Measurements from ENCODE around the gene KRTAP10-5.

KRTAP10-5 gene

DNA sequence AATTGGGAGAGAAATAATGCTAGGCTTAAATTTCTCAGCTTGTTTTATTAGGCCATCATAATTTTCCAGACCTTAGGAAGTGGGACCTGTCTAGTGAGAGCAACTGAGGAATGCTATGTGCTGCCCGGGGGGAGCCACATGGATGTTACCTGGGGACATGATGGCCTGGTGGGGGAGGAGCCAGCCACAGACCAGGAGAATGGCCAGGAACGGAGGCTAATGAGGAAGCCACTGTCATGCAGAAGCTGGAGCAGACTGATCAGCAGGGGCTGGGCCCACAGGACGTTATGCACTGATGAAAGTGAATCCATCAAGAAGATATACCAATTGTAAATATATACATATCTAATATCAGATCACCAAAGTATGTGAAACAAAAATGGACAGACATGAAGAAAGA, 35.8 kb downstream of the KRTAP10-5 start:
- DNase-seq: no peak

DNA sequence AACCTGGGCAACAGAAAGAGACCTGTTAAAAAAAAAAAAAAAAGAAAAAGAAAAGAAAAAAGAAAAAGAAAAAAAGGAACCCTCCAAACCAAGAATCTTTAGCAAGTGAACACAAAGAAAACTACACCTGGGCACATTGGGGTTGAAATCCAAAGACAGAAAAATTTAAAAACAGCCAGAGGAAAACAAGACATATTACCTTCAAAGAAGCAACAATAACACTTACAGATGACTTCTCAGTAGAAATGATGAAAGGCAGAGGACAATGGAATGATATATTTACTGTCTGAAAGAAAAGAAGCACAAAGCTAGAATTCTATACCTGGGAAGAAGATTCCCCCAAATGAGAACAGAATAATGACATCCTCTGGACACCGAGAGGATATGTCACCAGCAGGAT, 37.7 kb downstream of the KRTAP10-5 start:
- DNase-seq: no peak

DNA sequence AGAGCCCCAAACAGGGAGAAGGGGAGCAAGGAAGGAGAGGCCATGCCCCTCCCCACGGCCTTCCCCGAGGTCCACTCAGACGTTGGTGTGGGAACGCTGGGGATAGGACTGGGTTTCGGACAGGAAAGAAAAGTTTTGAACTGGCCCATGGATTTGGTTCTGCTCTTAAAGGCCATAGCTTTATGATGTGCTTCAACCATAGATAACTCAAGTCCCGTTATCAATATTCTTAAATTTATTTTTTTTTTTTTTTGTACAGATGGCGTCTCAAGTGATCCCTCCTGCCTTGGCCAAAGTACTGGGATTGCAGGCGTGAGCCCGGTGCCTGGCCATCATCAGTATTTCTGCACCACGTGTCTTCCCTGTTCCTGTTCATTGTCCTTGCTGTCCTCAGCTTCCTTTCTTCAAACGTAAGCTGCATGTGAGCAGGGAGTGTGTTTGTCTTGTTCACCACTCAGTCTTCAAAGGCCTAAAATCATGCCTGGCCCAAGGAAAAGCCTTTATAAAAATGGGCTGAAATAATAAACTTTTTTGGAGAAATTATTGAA, 39.6 kb downstream of the KRTAP10-5 start:
- no peak for DNase-seq

DNA sequence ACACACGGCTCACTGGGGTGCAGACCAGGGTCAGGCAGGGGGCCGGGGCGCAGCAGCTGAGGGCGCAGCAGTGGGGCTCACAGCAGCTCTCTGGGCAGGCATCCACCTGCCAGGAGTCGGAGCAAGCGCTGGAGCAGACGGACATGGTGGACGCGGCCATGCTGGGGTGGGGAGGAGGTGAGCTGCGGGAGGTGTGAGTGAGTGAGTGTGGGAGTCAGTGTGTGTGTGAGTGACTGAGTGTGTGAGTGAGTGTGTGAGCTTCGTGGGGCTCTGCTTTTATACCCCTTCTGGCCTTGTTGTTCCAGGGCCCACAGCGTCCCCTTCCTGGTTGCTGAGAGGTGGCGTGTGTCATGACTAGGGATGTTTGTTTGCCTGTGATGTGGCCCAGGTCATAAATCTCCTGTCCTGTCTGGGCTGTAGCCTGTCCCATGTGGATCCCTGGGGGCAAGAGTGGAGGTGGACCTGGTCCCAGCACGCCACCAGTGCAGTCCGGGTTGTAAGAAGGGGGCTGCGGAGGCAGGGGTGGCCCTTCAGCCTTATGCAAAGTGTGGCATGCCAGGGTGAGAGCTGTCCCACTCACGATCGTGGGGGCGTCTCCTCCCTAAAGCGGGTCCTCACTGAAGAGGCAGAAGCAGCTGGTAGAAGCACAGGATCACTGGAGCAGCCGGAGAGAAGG, 40.3 kb downstream of the KRTAP10-5 start, which contains the start of gene KRTAP10-1:
Gene KRTAP10-1 (minus strand): TSS at position 205 of the 676 bp plus-strand sequence. CDS start 45 bp downstream, at position 160.
- no peak for DNase-seq

DNA sequence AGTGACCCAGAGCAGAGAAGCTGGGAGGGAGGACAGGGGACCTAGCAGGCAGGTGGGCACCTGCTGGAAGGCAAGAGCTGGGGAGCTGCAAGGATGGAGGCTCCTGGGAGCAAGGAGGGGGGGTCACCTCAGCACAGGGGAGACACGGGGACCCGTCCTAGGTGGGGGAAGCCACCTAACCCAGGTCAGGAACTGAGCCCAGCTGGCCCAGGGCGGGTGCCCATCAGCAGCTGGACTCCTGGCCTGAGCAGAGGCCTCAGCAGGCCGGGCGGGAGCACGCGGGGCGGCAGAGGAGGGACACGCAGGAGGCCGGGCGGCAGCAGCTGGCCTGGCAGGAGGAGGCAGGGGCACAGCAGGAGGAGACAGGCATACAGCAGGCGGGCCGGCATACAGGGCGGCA, 41.4 kb downstream of the KRTAP10-5 start:
- DNase-seq: no peak

DNA sequence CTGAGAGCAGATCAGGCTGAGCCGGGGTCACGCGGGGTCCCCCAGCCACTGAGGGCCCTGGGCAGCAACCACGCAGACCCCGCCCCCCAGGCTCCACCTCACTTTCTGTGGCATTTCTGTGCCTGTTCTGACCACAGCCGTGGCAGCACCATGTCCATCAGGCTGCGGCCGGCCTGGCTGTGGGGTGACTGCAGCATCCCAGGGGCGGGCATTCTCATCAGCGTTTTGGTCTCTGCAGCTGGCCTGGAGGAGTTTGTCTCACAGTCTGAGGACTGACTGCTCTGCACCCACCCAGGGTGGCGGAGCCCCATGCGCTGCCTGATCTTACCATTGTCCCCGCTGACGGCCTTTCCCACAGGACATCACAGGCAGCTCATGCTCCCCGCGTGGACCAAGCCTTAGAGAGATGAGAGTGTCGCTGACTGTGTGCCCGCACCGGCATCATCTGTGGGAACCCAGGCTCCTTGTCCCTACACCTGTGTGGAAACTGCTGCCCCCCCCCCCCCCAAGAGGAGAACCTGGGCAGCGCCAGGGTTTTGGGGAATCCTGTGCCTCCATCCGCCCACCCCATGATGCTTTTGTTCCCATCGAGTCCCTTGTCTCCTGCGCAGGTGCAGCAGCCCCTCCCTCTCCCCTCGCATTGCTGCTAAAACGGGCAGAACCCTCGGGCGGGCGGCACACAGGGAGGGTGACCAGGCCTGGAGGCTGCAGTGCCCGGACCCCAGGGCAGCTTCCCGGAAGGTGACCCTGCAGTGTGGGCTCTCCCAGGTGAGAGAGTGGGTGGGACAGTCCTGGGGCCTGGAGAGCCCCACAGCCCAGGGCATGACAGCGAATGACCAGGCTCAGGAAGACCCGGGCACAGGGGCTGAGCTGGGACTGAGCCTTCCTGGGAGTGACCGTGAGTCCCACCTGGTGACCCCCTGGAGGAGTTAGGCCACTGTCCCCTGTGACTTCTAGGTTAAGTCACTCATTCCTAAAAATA, 42.2 kb downstream of the KRTAP10-5 start:
- no peak for DNase-seq

DNA sequence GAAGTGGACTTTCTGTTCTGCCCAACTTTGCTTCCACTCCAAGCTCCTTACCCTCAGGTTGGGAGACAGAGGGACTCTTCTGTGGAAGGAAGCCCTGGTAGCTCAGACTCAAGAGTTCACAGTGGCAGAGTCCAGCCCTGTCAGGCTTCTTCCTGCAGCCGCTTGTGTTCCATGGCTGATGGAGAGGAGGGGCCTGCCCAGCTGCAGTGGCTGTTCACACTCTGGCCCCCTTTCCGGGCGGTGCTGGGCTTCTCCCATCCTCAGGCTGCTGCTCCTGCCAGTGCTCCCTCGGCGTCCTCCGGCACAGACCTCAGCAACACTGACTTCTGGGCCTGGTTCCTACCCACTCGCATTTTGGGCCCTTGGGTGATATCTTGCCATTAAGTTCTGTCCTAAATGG, 44.4 kb downstream of the KRTAP10-5 start:
- DNase-seq: no peak

DNA sequence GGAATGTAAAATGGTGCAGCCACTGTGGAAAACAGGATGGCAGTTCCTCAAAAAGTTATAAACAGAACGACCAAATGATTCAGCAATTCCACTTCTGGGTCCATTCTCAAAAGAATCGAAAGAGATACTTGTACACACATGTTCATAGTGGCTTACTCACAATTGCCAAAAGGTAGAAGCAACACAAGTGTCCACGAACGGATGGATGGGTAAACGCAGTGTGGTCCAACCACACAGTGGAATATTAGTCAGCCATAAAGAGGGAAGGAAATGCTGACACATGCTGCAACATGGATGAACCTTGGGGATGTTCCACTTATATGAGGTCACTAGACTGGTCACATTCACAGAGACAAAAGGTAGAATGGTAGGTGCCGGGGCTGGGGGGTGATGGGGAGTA, 45.7 kb downstream of the KRTAP10-5 start:
- no peak for DNase-seq

DNA sequence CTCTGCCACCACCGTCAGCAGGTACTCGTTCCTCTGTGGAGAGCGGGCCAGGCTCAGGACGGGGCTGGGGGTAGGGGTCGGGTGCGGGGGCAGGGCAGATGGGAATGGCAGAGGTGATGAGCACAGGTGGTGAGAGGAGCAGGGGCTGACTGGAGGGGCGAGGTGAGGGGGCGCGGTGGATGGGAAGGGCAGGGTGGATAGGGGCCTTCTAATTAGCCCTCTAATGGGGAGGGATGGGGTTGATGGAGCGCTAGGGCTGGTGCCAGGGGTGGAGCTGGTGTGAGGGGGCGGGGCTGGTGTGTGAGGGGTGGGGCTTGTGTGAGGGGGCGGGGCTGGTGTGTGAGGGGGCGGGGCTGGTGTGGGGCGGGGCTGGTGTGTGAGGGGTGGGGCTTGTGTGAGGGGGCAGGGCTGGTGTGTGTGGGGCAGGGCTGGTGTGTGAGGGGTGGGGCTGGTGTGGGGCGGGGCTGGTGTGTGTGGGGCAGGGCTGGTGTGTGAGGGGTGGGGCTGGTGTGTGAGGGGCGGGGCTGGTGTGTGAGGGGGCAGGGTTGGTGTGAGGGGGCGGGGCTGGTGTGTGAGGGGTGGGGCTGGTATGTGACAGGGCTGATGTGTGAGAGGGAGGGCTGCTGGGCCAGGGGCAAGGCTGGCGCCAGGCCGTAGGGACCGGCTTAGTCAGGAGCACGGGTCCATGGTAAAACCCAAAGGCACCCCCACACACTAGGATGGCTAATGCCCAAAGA, 46.3 kb downstream of the KRTAP10-5 start:
- DNase-seq: no peak

DNA sequence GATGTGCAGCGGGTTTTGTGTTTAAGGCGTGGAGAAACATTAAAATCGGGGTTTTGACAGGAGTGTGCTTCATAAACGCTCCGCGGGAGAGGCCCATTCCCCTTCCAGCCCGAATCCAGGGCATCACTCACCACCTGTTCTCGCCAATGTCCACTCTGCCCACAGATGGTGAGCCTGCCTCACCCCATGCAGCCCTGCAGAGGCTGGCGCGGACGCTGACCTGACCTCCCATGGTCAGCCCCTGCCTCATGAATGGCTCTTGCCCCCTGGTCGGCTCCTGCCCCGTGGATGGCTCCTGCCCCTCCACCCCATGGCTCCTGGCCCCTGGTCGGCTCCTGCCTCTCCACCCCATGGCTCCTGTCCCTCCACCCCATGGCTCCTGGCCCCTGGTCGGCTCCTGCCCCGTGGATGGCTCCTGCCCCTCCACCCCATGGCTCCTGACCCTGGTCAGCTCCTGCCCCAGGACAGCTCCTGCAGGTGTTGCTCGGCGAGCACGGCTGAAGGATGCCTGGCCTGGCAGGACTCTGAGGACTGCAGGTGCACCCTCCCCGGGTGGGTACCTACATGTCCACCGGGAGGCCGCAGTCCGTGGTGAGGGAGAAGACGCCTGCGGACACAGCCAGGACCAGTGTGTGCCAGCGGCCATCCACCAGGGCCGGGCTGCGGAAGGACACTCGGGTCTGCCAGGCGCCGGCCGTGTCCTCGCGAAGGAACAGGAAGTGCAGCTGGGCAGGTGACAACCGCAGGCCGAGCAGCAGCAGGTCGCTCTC, 47.1 kb downstream of the KRTAP10-5 start:
- DNase-seq: no peak

DNA sequence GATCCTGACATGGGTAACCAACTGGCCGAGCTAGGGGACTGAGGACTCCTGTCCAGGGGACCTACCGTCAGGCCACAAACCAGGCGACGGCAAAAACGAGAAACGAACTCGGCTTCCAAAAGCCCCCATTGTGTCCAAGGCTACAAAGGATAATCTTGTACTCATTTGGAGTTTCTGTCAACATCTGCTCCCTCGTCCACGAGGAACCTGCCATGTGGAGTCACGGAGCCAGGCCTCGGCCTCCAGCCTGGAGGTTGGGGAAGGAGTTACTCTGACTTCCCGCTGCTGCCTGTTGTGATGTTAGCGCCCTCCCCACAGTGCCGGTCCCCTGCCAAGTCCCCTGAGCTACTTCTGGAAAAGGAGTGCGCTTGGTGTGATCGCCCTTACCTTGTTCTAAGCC, 47.7 kb downstream of the KRTAP10-5 start:
- DNase-seq: no peak

DNA sequence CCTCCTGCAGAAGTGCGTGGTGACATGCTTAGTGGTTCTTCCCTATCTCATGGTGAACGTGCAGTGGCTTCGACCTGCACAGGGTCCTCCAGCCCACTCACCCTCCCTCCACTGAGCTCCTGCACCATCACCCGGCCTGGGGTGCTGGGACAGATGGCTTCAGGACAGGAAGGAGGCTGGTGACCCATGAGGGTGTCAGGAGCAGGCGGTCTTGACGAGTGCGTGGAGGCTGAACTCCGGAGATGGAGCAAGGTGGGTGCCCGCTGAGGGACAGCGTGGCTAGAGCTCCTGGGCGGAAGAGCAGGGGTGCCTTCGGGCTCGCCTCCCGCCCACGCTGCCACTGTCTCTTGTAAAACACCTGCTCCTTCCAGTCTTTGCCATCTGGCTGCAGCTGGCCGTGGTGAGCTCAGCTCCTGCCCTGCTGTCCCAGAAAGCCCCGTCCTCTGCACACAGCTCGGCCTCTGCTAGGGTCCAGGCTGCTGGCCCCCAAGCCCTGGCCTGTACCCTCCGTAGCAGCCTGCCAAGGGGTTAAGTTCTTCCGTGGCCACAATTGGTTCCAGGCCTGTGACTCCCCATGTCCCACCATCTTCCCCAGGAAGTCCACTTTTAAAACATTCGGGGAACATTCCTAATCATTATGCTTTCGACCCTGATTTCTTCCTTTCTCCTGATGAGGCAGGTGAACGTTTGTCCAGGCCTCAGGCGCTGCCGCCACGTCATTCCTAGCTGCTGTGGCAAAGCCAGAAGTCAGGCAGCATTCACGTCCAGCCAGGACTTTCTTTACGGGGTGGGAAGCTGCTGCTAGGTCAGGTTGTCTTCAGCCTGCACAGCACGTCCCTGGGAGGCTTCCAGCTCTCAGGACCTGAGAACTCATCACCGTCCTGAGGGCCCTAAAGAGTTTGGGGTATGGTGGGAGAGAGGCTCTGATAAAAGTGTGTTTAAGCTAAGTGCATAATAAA, 48.5 kb downstream of the KRTAP10-5 start:
- DNase-seq: no peak

DNA sequence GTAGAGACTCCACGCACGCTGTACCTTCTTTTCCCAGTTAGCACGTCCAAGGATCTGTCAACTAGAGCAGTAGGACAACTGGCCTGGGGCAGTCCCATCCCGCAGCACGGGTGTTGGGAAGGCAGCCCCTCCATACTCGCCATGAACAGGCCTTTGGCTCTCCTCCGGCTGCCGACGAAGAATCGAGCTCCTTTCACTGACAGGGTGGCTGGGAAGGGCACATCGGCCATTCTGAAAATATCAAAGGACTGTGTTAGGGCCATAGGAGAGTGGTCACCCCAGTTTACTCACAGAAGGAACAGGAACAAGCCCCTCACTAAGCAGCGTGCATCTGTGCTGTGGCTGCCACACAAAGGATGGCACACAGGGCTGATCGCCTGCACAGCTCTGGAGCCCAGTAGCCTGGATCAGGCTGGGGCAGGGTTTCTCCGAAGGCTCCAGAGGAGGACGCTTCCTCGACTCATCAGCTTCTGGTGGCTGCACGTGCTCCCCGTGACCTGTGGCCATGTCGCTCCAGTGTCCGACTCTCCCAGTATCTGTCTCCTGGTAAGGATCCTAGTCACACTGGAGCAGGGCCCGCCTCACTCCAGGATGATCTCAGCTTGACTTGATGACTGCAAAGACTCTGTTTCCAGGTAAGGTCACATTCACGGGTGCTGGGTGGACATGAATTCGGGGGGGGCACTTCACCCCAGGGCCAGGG, 49.4 kb downstream of the KRTAP10-5 start:
- no peak for DNase-seq

DNA sequence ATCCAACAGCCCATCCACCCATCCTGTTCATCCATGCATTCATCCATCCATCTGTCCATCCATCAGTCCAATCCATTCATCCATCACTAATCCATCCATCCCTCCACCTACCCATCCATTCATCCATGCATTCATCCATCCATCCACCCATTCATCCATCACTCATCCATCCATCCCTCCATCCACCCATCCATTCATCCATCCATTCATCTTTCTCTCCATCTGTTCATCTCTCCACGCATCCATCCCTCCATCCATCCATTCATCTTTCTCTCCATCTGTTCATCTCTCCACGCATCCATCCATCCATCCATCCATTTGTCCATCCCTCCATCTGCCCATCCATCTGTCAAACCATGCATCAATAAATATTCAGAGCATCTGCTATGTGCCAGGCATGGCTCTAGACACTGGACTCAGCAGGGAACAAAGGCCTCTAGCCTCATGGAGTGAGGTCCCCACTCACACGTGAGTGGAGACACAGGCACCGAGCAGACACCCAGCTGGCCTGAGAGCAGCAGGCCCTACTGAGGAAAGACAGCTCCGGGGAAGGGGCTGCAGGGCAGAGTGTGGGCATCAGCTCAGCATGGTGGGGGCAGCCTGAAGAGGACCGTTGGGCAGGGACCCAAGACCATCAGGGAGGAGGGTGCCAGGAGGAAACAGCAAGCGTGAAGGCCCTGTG, 50.0 kb downstream of the KRTAP10-5 start:
- no peak for DNase-seq

DNA sequence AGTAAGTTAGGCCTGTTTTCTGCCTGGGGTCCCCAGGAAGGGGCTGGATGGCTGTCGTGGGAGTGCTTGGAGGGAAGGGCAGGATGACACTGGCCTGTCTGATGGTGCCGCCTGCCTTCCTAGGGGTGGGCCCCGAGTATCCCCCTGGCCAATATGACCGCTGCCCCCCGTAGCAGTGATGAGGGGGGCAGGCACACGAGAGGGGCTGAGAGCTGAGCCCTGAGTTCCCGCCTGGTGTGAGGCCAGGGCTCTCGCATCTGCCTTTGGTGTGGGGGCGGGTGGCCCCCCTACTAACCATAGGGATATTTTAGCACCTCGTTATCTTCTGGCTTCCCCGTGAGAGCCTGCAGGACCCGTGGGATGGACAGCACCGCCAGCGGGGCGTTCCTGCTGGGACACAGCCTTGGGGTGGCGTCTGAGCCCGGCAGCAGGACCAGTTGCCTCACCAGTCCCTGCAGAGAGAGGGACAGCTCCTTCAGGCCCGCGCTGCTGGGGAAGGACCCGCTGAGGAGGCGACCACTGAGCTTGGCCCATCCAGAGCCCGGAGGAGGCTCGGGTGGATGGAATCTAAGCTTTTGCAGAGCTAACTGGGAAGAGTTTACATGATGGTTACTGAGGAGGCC, 50.8 kb downstream of the KRTAP10-5 start:
- DNase-seq: no peak
